Left renal pelvis (tissue), 4 donors: Measurements from ENCODE around the gene LHFPL4. TPM values are rescaled to one million over a fixed set of nuclear protein-coding genes. Genes with fewer than 3 reads are reported as not detected.

Experiments used
- DNase-seq, 4 donors: peaks; one replicate each; pipeline ENCODE4 v3.0.0-alpha.2; 2013; ENCODE audit warnings: low read depth in 4 of 4, low spot score in 3 of 4
- polyA plus RNA-seq, 4 donors: library from polyadenylated mRNA; unstranded; fragments of 120-200 nt; gene quantifications; one replicate each; pipeline ENCODE4 v1.2.1, GENCODE V29; 2013; ENCODE audit not compliant: insufficient read length in 4 of 4

LHFPL4 gene
- polyA plus RNA-seq, 4 donors: 0.03 to 0.07 (median 0.06) TPM

DNA sequence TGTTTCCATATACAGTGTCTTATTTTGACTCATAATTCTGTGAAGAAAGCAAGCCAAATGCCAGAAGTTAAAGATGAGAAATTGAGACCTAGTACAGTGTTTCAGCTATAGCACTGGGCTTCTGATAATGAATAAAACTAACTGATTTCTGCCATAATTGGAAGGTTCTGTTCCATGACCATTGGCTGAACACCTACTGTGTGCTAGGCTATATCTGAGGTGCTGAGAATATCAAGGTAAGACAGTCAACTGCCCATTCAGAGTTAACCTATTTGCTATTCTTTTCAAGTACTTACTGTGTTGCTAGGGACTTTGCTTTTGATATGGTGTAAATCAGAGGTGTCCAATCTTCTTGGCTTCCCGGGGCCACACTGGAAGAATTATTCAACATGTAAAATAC is 73.4 kb downstream of the LHFPL4 start:
- no peak for DNase-seq

DNA sequence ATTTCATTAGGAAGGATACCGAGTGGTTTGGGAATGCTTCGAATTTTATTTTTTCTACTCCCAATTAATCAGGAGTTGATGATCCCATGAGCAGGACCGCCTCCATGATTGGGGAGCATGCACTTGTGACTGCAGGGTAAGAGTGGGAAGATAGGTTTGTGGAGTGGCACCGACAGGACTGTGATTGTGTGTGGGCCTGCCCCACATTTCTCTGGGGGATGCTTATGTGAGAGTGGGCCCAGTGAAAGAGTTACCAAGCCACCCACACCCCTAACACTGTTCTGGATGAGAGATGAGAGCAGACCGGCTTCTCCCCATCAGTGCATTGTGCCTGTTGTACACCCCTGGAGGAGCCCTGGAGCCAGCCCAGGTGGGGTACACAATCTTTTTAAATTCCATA is 76.7 kb downstream of the LHFPL4 start:
- no peak for DNase-seq

DNA sequence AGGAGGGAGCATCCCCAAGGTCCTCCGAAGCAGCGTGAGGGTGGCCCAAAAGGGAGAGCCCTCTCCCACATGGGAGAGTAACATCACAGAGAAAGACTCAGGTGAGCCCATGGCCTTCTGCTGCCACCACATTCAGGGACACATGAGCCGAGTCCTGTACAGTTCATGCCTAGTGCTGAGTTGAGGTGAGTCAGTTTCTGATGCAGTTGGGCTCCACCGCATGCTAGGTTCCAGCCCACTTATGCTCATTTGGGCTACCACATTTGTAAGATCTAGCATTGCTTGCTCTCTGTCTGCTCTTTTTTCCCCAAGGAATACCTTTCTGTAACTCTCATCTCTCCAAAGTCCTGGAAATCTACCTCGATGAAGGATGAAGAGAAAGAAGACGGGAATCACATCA is 79.1 kb downstream of the LHFPL4 start:
- DNase-seq: no peak

DNA sequence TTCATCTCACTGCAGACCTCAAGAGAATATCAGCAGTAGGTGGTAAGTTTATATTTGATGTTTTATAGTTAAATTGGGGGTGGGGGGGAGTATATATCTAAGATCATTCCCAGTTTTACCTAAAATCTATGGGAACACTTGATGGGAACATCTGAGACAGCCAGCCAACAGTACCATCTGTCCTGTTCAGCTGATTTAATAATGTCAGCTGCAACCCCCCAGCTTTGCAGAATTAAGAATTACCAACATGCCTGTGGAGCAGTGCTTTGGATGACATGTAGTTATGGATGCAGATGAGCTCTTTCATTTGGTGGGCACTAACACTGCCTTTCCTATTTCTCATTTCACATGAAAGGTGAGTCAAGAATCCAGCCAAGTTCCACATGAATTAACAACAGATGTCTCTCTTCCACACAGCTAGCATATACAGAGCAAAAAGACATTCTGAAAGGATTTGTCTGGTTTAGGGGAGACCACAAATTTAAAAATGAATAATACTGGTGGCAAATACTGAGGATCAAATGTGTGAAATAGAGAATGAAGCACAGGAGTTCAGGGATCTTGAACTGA is 80.0 kb downstream of the LHFPL4 start:
- no peak for DNase-seq

DNA sequence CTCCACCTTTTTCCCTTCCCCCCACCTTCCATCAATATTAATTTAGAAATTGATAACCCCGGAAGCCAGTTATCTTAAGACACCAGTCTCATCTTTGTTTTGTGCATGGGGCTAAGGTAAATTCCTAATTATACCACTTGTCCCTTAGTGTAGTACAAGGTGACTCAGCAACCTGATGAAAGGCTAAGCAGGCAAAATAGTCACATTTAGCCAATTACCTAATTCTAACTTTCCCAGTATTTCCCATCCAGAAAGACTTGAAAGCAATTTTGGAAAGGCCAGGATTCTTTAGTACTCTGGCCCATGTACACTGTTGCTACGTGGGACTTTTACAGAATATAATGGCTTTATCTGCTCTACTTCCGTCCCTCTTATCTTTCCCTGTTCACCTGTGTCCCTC is 83.6 kb downstream of the LHFPL4 start:
- DNase-seq: no peak

DNA sequence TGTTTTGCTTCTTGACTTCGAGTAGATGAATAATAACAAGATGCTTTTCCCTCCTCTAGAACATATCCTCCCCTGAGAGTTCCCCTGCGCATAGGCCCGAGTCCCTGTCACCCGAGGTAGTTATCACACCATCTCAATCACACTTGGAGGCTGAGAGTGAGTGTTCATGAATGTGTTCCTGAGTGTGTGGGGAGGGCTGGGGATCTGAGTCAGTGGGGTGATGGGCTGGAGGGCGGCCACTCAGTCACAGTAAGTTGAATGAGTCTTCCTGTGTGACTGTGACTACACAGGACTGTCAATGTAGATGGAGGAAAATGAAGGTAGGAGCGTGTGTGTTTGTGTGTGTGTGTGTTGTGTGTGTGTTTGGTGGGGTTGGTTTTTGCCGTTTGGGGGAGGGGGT is 85.2 kb downstream of the LHFPL4 start:
- no peak for DNase-seq

DNA sequence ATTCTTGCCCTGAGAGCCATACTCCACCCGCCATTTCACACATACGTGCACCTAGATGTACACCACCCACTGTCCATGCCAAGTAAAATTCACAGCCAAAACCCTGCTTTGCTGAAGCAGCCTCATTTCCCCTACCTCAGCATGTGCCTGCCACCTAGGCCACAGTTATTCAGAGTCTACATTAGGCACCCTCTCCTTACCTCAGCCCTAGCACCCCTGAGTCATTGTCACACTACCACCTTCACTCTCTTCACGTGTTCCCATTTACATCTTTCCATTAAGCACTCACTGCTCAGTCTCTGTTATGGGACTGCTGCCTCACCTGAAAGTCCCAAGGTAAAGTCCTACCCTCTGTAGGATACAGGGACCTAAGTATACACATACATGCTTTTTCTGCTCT is 86.2 kb downstream of the LHFPL4 start:
- no peak for DNase-seq

DNA sequence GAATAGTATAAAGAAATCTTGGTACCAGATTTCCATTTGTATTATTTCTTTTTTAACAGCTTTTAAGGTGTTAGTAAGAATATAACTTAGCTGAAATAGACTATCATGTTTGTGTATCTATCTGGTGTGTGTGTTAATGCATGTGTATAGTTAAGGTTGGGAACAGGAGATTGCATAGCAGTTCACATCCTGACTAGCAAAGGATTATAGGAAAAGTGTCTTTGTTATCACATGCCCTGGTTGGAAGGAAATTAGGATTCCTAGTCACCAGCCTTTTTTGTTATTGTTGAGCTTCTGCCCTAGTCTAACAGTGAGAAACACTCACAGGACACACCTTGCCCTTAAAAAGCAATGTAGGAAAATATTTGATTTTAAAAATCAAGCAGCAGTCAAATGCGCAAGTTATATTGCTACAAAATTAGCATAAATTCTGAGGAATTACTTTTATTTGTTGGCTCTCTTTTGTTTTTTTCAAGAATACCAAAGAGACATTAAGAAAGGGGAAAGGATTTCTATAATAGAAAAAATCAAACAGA is 98.0 kb downstream of the LHFPL4 start:
- DNase-seq: no peak

DNA sequence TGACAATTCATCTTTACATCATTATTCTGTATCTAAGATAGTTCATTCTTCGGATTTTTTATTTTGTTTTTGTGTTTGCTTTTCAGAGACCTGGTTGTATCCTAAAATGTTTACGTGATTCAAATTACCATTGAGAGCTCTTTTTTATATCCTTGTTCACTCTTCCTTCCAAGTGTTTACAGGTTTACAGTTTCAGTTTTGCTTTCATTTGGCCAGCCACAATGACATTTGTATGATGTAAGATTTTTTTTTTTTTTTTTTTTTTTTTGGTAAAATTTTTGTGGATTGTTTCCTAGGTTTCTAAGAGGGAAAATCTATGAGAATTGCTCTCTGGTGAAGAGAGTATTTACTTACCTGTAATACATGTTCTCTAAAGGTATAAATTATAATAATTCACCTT is 101.2 kb downstream of the LHFPL4 start:
- no peak for DNase-seq

DNA sequence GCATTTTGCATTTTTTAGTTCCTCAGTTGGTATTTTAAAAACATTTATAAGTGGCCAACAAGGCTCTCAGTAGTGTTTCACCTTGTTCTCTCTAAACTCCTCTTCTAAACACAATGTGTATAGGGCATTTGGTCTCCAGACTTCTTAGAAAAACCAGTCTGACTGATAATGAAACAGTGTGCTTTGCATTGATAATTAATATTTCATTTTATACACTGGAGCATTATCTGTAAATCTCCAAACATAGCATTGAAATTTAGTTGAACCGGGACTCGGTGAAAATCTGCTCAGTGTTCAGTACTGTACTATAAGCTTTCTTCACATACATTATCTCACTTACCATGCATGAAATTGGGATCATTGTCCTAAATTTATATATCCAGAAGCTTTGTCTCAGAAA is 102.6 kb downstream of the LHFPL4 start:
- no peak for DNase-seq

DNA sequence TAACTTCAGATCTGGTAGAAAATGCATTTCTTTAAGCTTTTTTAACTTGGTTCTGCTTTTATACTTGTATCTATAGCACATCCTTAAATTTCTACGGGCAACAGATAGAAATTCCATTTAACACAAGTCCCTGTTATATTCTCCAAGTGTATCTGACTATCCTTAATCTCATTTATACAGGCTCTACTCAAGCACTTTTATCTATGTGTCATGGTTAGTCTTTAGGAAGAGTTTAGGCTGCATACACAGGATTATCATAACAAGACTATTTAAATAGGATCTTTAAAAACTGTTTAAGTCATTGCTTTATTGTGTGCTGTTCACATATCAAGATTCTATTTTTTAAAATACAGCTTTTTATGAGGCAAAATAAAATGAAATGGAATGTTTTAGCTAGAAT is 103.5 kb downstream of the LHFPL4 start:
- DNase-seq: no peak

DNA sequence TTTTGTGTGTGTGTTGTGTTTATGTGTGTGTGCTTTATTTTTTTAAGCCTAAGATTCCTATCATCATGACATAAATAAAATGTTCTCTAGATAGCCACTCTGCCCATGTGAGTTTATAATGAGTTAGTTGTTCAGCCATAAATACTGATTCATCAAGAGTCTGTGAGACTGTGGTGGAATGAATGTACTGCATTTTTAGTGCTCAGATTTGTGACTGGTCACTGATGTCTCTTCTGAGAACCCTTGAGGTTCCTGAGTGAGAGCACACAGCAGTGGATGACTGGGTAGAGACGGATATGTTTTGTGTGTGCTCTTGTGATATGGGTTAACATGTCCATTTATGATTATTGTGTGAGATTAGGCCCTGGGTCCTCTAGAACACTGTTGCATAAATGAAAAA is 105.0 kb downstream of the LHFPL4 start:
- DNase-seq: no peak

Other genes starting within 250 kb of the LHFPL4 start
- gene THUMPD3, start 190.8 kb downstream of the LHFPL4 start, polyA plus RNA-seq: 10 to 100 TPM; 43.9 to 66.7 (median 57.3) TPM
- gene SETD5, start 156.2 kb downstream of the LHFPL4 start, polyA plus RNA-seq: 100 to 1,000 TPM; 103 to 140 (median 133) TPM
- 10 to 100 TPM; 22.7 to 38.6 (median 31.8) TPM for gene MTMR14, start 95.7 kb upstream of the LHFPL4 start, polyA plus RNA-seq
- gene CPNE9, start 150.0 kb upstream of the LHFPL4 start, polyA plus RNA-seq: under 1 TPM in 2 of 4 donors, not detected in 2; 0.15 to 0.17 TPM
- gene BRPF1, start 177.9 kb upstream of the LHFPL4 start, polyA plus RNA-seq: 10 to 100 TPM; 18.5 to 23.2 (median 19.0) TPM
- 10 to 100 TPM; 32.1 to 74.8 (median 50.5) TPM for gene OGG1, start 196.1 kb upstream of the LHFPL4 start, polyA plus RNA-seq
- gene CAMK1, start 216.1 kb upstream of the LHFPL4 start, polyA plus RNA-seq: 10 to 100 TPM; 17.0 to 41.1 (median 21.1) TPM
- gene TADA3, start 238.7 kb upstream of the LHFPL4 start, polyA plus RNA-seq: 10 to 100 TPM; 50.5 to 79.8 (median 60.8) TPM
- gene ARPC4, start 239.3 kb upstream of the LHFPL4 start, polyA plus RNA-seq: 100 to 1,000 TPM; 103 to 150 (median 131) TPM